OCI-LY3 (cell line): ENCODE results near the gene HEG1.

Experiments used
- H2AFZ ChIP-seq: fragments of 200-600, 300-600 bp; shearing (Covaris generic); 2 replicates; pipeline ENCODE4 v1.6.0; 2014; ENCODE audit warnings: antibody characterized with exemption, low read depth, low read length
- H3K27ac ChIP-seq: fragments of 200-600, 300-600 bp; sonication (generic); 2 replicates; pipeline ENCODE4 v1.5.1; 2014; ENCODE audit warnings: mild to moderate bottlenecking, low read length, moderate library complexity, mixed read lengths
- H3K27me3 ChIP-seq: fragments of 200-600, 300-600 bp; sonication (generic); 2 replicates; pipeline ENCODE4 v1.6.1; 2014; ENCODE audit warnings: low read depth, low read length, mixed read lengths
- H3K36me3 ChIP-seq: fragments of 200-600, 300-600 bp; sonication (generic); replicated peaks from 2 replicates; pipeline ENCODE3; 2014; ENCODE audit warnings: low read depth, low read length, mixed read lengths
- H3K4me1 ChIP-seq: fragments of 300-600, 200-600 bp; sonication (generic); 2 replicates; pipeline ENCODE4 v1.6.1; 2014; ENCODE audit warnings: low read length, mixed read lengths
- H3K4me2 ChIP-seq: fragments of 200-600, 300-600 bp; sonication (generic); 2 replicates; pipeline ENCODE4 v1.6.1; 2014; ENCODE audit warnings: low read length, mixed read lengths
- H3K4me3 ChIP-seq: fragments of 300-600, 200-600 bp; sonication (generic); 2 replicates; pipeline ENCODE4 v1.5.1; 2014; ENCODE audit warnings: antibody characterized with exemption, mild to moderate bottlenecking, low read length, moderate library complexity
- H3K79me2 ChIP-seq: fragments of 300-600, 200-600 bp; shearing (Covaris generic); 2 replicates; pipeline ENCODE4 v1.6.1; 2014; ENCODE audit warnings: mild to moderate bottlenecking, low read length, mixed read lengths
- H3K9ac ChIP-seq: fragments of 300-600, 200-600 bp; shearing (Covaris generic); 2 replicates; pipeline ENCODE4 v1.6.0; 2014; ENCODE audit warnings: mild to moderate bottlenecking, low read length, moderate library complexity
- H3K9me3 ChIP-seq: fragments of 200-600, 300-600 bp; shearing (Covaris generic); 2 replicates; pipeline ENCODE4 v1.6.1; 2014; ENCODE audit warnings: low read length, mixed read lengths; ENCODE audit not compliant: insufficient read depth
- H4K20me1 ChIP-seq: fragments of 200-600, 300-600 bp; sonication (generic); 2 replicates; pipeline ENCODE4 v1.6.1; 2016; ENCODE audit warnings: low read length, mixed read lengths; ENCODE audit not compliant: insufficient read depth
- EZH2phosphoT487 ChIP-seq: fragments of 200-600 bp; shearing (Covaris generic); IDR thresholded peaks from 2 replicates; pipeline ENCODE4 v1.6.1; 2018; ENCODE audit warnings: antibody characterized with exemption, mixed run types, low read depth
- TF ChIP-seq, protein P1 (sequence below): fragments of 200-600, 300-600 bp; sonication (generic); IDR thresholded peaks from 2 replicates; pipeline ENCODE4 v1.5.1; 2014; ENCODE audit warnings: antibody characterized with exemption, low read length, low read depth

The HEG1 gene

DNA sequence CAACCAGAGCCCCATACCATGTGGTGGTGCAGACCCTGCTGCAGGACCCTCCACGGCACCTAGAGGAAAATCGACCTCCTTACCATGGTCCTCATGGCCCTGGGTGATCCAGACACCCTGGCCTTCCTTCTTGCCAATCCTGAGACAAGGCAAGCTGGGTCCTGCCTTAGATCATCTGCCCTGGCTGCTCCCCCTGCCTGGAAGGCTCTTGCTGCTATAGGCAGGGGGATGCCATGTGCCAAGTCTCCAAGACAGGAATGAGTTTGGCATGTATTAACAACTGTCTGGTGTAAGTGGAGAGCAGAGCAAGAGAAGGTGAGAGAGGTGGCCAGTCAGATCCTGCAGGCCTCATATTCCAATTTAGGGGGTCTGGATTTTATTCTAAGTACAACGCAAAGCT, 7.5 kb downstream of the HEG1 start:
- Histone ChIP-seq H2AFZ (no peak overlapping the region), H3K9me3 (no peaks in the 10 kb centered on the region), H3K4me1 (peaks cover 13% of the 10 kb centered on the region), H4K20me1 (no peaks in the 10 kb centered on the region), H3K9ac (no peak overlapping the region), H3K4me3 (no peak overlapping the region), H3K27me3 (peaks cover 77% of the 10 kb centered on the region), H3K36me3 (no peaks in the 10 kb centered on the region), H3K27ac (no peak overlapping the region), H3K79me2 (no peaks in the 10 kb centered on the region), H3K4me2 (no peak overlapping the region)
- TF ChIP-seq, protein P1, sequence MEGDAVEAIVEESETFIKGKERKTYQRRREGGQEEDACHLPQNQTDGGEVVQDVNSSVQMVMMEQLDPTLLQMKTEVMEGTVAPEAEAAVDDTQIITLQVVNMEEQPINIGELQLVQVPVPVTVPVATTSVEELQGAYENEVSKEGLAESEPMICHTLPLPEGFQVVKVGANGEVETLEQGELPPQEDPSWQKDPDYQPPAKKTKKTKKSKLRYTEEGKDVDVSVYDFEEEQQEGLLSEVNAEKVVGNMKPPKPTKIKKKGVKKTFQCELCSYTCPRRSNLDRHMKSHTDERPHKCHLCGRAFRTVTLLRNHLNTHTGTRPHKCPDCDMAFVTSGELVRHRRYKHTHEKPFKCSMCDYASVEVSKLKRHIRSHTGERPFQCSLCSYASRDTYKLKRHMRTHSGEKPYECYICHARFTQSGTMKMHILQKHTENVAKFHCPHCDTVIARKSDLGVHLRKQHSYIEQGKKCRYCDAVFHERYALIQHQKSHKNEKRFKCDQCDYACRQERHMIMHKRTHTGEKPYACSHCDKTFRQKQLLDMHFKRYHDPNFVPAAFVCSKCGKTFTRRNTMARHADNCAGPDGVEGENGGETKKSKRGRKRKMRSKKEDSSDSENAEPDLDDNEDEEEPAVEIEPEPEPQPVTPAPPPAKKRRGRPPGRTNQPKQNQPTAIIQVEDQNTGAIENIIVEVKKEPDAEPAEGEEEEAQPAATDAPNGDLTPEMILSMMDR = no peak
- no peak for TF ChIP-seq EZH2phosphoT487

DNA sequence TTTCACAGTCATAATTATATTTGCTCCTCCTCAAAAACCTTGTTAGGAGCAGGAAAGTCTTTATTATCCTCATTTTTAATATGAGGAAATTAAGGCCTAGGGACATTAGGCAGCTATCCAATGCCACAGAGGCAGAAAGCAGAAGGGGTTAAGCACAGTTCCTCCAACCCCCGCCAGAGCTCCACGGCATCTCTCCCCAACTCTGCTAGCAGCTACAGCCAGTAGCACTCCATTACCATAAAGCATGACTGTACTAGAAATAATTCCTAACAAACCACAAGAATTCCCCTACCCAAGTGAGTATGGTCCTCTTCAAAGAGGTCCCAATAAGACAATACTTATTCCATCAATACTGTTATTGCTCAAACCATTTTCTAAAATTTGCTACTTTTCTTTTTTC, 9.8 kb downstream of the HEG1 start:
- H3K27me3 ChIP-seq = peaks cover 58% of the 10 kb centered on the region
- no peaks in the 10 kb centered on the region for H3K36me3 ChIP-seq
- no peak overlapping the region for H3K4me2 ChIP-seq
- H3K79me2 ChIP-seq = no peaks in the 10 kb centered on the region
- H3K9ac ChIP-seq = no peak overlapping the region
- no peaks in the 10 kb centered on the region for H3K4me1 ChIP-seq
- TF ChIP-seq, protein P1 = no peak
- no peak for TF ChIP-seq EZH2phosphoT487
- no peak overlapping the region for H3K4me3 ChIP-seq
- no peak overlapping the region for H3K27ac ChIP-seq
- no peaks in the 10 kb centered on the region for H4K20me1 ChIP-seq
- no peak overlapping the region for H2AFZ ChIP-seq
- no peaks in the 10 kb centered on the region for H3K9me3 ChIP-seq

DNA sequence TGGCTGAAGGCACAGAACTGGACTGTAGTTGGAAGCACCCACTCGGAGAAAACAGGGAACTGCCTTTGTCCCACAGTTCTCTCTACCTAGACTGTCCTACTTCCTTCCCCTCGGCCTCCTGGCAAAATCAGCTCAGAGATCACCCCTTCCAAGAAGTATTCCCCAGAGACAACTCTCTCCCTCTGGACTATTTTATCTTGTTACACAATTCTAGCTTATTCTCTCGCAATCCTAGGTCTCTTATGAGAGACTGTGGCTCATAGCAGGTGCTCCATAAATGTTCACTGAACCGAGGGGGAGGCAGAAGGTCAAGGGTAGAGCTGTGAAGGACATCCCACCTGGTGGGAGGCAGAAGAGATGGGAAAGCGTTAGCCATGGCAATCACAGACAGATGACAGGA, 10.6 kb downstream of the HEG1 start:
- Histone ChIP-seq H4K20me1 (no peaks in the 10 kb centered on the region), H3K9me3 (no peaks in the 10 kb centered on the region), H3K9ac (no peak overlapping the region), H3K36me3 (no peaks in the 10 kb centered on the region), H3K4me3 (no peak overlapping the region), H2AFZ (no peak overlapping the region), H3K27ac (no peak overlapping the region), H3K4me2 (no peak overlapping the region), H3K4me1 (no peaks in the 10 kb centered on the region), H3K79me2 (no peaks in the 10 kb centered on the region), H3K27me3 (peaks cover 57% of the 10 kb centered on the region)
- TF ChIP-seq, protein P1 = no peak
- no peak for TF ChIP-seq EZH2phosphoT487

DNA sequence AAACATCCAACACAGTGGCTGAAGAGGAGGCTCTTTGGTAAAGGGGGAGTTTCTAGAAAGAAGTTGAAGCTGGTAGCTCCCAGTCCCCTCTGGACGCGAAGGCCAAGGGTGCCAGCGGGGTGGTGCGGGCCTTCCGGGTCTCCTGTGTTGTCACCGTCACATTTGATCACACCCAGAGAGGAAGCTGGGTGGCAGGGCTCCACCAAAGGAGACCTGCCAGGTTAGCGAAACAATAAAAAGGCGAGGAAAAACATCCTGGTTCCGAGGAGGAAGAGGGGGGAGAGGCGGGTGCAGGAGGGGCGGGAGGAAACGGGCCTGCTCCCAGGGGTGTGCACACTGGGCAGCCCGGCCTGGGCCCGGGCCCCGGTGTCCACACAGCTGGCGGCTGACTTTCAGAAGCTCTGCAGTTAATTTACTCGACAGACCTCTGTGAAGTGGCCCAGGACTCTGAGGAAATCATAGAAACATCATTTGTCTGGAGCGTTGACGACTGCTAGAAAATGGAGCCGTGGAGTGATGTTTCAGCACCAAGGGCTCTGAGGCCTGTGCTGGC, 12.1 kb downstream of the HEG1 start:
- Histone ChIP-seq H3K27ac (no peak overlapping the region), H3K79me2 (no peaks in the 10 kb centered on the region)

More for the DNA sequence above, 12.1 kb downstream of the HEG1 start:
- Histone ChIP-seq H3K9me3 (no peaks in the 10 kb centered on the region), H3K4me2 (no peak overlapping the region), H3K36me3 (no peaks in the 10 kb centered on the region), H3K27me3 (peaks cover 64% of the 10 kb centered on the region), H3K4me3 (no peak overlapping the region), H2AFZ (no peak overlapping the region), H4K20me1 (no peaks in the 10 kb centered on the region), H3K9ac (no peak overlapping the region), H3K4me1 (no peaks in the 10 kb centered on the region)
- TF ChIP-seq, protein P1 = no peak
- no peak for TF ChIP-seq EZH2phosphoT487
